Suppressor macrophage treated with lipopolysaccharide for 1 hour (primary cell): Measurements from ENCODE around the gene IFI35.
"Not testable (repeated sequence)": the region's sequence is repeated elsewhere in the genome, so short reads cannot be mapped to it uniquely, and the experiment has no call there.

ENCODE experiments used
- DNase-seq, 3 donors: peaks; one replicate each; pipeline ENCODE4 v3.0.0-alpha.2; 2020 to 2022

IFI35 gene

GRCh38 chr17:43024407-43025289, 18.1 kb downstream of the IFI35 start, which contains the start of gene RND2:
Gene RND2 (plus strand): TSS chr17:43025231. CDS start chr17:43025348, 117 bp downstream.
- peak; percentile 90 to 91 (median 91) for DNase-seq

GRCh38 chr17:43025290-43025657, 18.7 kb downstream of the IFI35 start:
- no peak for DNase-seq

GRCh38 chr17:43025766-43026537, 19.4 kb downstream of the IFI35 start:
- no peak for DNase-seq

- DNase-seq, result no peak
Measured at GRCh38 chr17:43026595-43026994, 20.0 kb downstream of the IFI35 start.

- no peak for DNase-seq
Measured at GRCh38 chr17:43027091-43028032, 20.8 kb downstream of the IFI35 start.

- DNase-seq, result no peak
Measured at GRCh38 chr17:43028221-43028861, 21.8 kb downstream of the IFI35 start.

GRCh38 chr17:43030137-43030767, 23.7 kb downstream of the IFI35 start:
- no peak for DNase-seq

GRCh38 chr17:43031666-43032065, 25.1 kb downstream of the IFI35 start:
- DNase-seq, result no peak

GRCh38 chr17:43033948-43034881, 27.6 kb downstream of the IFI35 start:
- no peak for DNase-seq

GRCh38 chr17:43034894-43035293, 28.3 kb downstream of the IFI35 start:
- no peak for DNase-seq

- no peak for DNase-seq
Measured at GRCh38 chr17:43039646-43040045, 33.1 kb downstream of the IFI35 start.

GRCh38 chr17:43040655-43041054, 34.1 kb downstream of the IFI35 start:
- DNase-seq, result no peak

GRCh38 chr17:43042025-43042628, 35.5 kb downstream of the IFI35 start:
- no peak for DNase-seq

GRCh38 chr17:43043307-43043706, 36.7 kb downstream of the IFI35 start:
- DNase-seq, result no peak

- no peak for DNase-seq
Measured at GRCh38 chr17:43044024-43044423, 37.4 kb downstream of the IFI35 start.

GRCh38 chr17:43051969-43052368, 45.4 kb downstream of the IFI35 start:
- DNase-seq, result no peak

GRCh38 chr17:43053008-43053407, 46.4 kb downstream of the IFI35 start:
- DNase-seq, result not testable (repeated sequence)

GRCh38 chr17:43056051-43056450, 49.5 kb downstream of the IFI35 start:
- DNase-seq, result no peak

- DNase-seq, result no peak
Measured at GRCh38 chr17:43062984-43063638, 56.5 kb downstream of the IFI35 start.
